A673 (cell line): ENCODE measurements around the gene TMEM45A.

Source experiments
- CTCF ChIP-seq: fragments of 300-800, 200-600 bp; sonication (generic); conservative IDR thresholded peaks from 2 replicates; pipeline ENCODE4 v1.5.1; 2017; ENCODE audit warnings: low read depth, mild to moderate bottlenecking, antibody characterized with exemption, low read length, moderate library complexity, mixed read lengths
- EZH2 ChIP-seq: fragments of 200-600 bp; sonication (generic); IDR thresholded peaks from 2 replicates; pipeline ENCODE4 v1.6.1; 2017; ENCODE audit warnings: borderline replicate concordance, low read depth, mild to moderate bottlenecking, mixed read lengths, antibody characterized with exemption, low read length; ENCODE audit not compliant: poor library complexity, severe bottlenecking

GRCh38 chr3:100588251-100588650 is 95.8 kb downstream of the TMEM45A start:
- no peak for TF ChIP-seq CTCF
- TF ChIP-seq EZH2, result no peak
